Endothelial cell of umbilical vein (primary cell): ENCODE measurements around the gene FNIP1. TPM values are rescaled to one million over a fixed set of nuclear protein-coding genes. Genes with fewer than 3 reads are reported as not detected.

ENCODE experiments used
- BruUV-seq: library from RNA; stranded (reverse); fragments of 400-500 nt; replicated peaks from 2 replicates; lab custom pipeline; 2021; lab: Mats Ljungman, UMichigan
- CTCF ChIA-PET: fragments of 300-600, 350-600 bp; sonication (Branson Sonifier 250); formaldehyde crosslinking; loops from one replicate; lab custom pipeline; 2021; ENCODE audit warnings: antibody characterized with exemption, inconsistent platforms; lab: Charles Lee
- POLR2A ChIA-PET: fragments of 300-600, 350-600 bp; sonication (Branson Sonifier 250); formaldehyde crosslinking; loops from one replicate; lab custom pipeline; 2021; ENCODE audit warnings: antibody characterized with exemption, inconsistent platforms; lab: Charles Lee
- DNase-seq: peaks from one replicate; pipeline ENCODE4 v3.0.0-alpha.2; 2011; ENCODE audit warnings: low read depth, low spot score
- FAIRE-seq: peaks from 2 replicates; lab custom pipeline; 2011; peaks lifted over from hg19 to GRCh38; lab: Jason Lieb, UNC
- H2AFZ ChIP-seq: 2 replicates; pipeline ENCODE4 v1.6.0; 2012; ENCODE audit warnings: low read depth, low read length, control low read depth, inconsistent platforms
- H3K27ac ChIP-seq: 2 replicates; pipeline ENCODE4 v1.5.1; 2011; ENCODE audit warnings: low read depth, mild to moderate bottlenecking, control low read depth, low read length, moderate library complexity; ENCODE audit not compliant: insufficient read depth
- H3K27me3 ChIP-seq, 2 experiments: 2 replicates each; pipeline versions ENCODE4 v1.6.0 to v1.6.1; 2011; ENCODE audit warnings: low read length in 2 of 2, mixed read lengths in 1 of 2; ENCODE audit not compliant: control insufficient read depth in 2 of 2, insufficient read depth in 2 of 2
- H3K36me3 ChIP-seq, 2 experiments: 2 replicates in 1 of 2; 3 replicates in 1 of 2; pipeline ENCODE4 v1.5.1; 2011; ENCODE audit warnings: low read length in 2 of 2, mild to moderate bottlenecking in 1 of 2, moderate library complexity in 1 of 2; ENCODE audit not compliant: control insufficient read depth in 2 of 2, insufficient read depth in 2 of 2; ENCODE audit errors: extremely low read depth in 1 of 2
- H3K4me1 ChIP-seq: 3 replicates; pipeline ENCODE4 v1.5.1; 2011; ENCODE audit warnings: mild to moderate bottlenecking, low read length; ENCODE audit not compliant: control insufficient read depth, insufficient read depth; ENCODE audit errors: extremely low read depth
- H3K4me2 ChIP-seq: 2 replicates; pipeline ENCODE4 v1.6.1; 2011; ENCODE audit warnings: low read length, control low read depth, mixed read lengths; ENCODE audit not compliant: insufficient read depth
- H3K4me3 ChIP-seq, 3 experiments: fragments of 200-600 bp in 1 of 3; sonication (generic), shearing (Covaris generic) in 1 of 3; replicated peaks in 1 of 3; 2 replicates each; pipeline ENCODE4 v1.5.1; 2011 to 2016; ENCODE audit warnings: control low read depth in 3 of 3, low read length in 3 of 3, mild to moderate bottlenecking in 2 of 3, inconsistent platforms in 1 of 3, low read depth in 1 of 3, moderate library complexity in 1 of 3; ENCODE audit not compliant: insufficient read depth in 1 of 3
- H3K79me2 ChIP-seq: 2 replicates; pipeline ENCODE4 v1.6.0; 2012; ENCODE audit warnings: low read length, inconsistent platforms; ENCODE audit not compliant: control insufficient read depth, insufficient read depth
- H3K9ac ChIP-seq: replicated peaks from 2 replicates; pipeline ENCODE3; 2011; ENCODE audit warnings: low read length, control low read depth; ENCODE audit not compliant: insufficient read depth; ENCODE audit errors: extremely low read depth
- H3K9me1 ChIP-seq: replicated peaks from 3 replicates; pipeline ENCODE4 v1.6.0; 2011; ENCODE audit warnings: mild to moderate bottlenecking, low read length; ENCODE audit not compliant: control insufficient read depth, insufficient read depth; ENCODE audit errors: extremely low read depth
- H3K9me3 ChIP-seq: replicated peaks from 2 replicates; pipeline ENCODE4 v1.5.1; 2012; ENCODE audit warnings: low read length, inconsistent platforms; ENCODE audit not compliant: control insufficient read depth, insufficient read depth
- H4K20me1 ChIP-seq: replicated peaks from 2 replicates; pipeline ENCODE3; 2011; ENCODE audit warnings: mild to moderate bottlenecking, low read length; ENCODE audit not compliant: control insufficient read depth, insufficient read depth; ENCODE audit errors: extremely low read depth
- FOS ChIP-seq: IDR thresholded peaks from 2 replicates; pipeline ENCODE4 v1.6.1; 2011; ENCODE audit warnings: mild to moderate bottlenecking, low read length, moderate library complexity, borderline replicate concordance; ENCODE audit not compliant: insufficient read depth
- GATA2 ChIP-seq: IDR thresholded peaks from 2 replicates; pipeline ENCODE4 v1.7.0; 2011; ENCODE audit warnings: low read depth, mild to moderate bottlenecking, moderate library complexity, mixed read lengths, low read length; ENCODE audit not compliant: insufficient read length, insufficient read depth
- POLR2A ChIP-seq: IDR thresholded peaks from 2 replicates; pipeline ENCODE4 v1.6.1; 2012; ENCODE audit warnings: low read depth, mild to moderate bottlenecking, control low read depth, low read length
- POLR2AphosphoS5 ChIP-seq: IDR thresholded peaks from 2 replicates; pipeline ENCODE4 v1.6.1; 2012; ENCODE audit warnings: low read depth, mild to moderate bottlenecking, control low read depth, low read length, moderate library complexity; ENCODE audit not compliant: insufficient read depth
- dilution Hi-C: fragments of 300-500 bp; cut with MboI; formaldehyde crosslinking; loops from one replicate; pipeline ENCODE4 v1.15.0; 2019; ENCODE audit warnings: low sequenced_read_pairs; ENCODE audit not compliant: extremely low pct_ligation_motif_present
- intact Hi-C: fragments of 100-400 bp; cut with micrococcal nuclease; formaldehyde crosslinking; loops from one replicate; pipeline ENCODE4 v1.10.0; 2022
- polyA plus RNA-seq, 4 experiments: library from polyadenylated mRNA; depleted of rRNA in 3 of 4; stranded (reverse) in 3 of 4; unstranded in 1 of 4; fragments of >200 nt; gene quantifications; 2 replicates each; pipeline versions ENCODE4 v1.2.1 to v1.2.3, GENCODE V29; 2011 to 2012; ENCODE audit warnings: missing spikeins in 1 of 4
- total RNA-seq: library from RNA; stranded (reverse); gene quantifications from 2 replicates; pipeline ENCODE4 v1.2.3, GENCODE V29; 2021
- TF ChIP-seq, protein P1 (sequence below), 2 donors: IDR thresholded peaks; 1 replicate in 1 of 2; 2 replicates in 1 of 2; pipeline ENCODE4 v1.5.1; 2011; ENCODE audit warnings: low read length in 2 of 2, mild to moderate bottlenecking in 2 of 2, moderate library complexity in 2 of 2, control low read depth in 1 of 2, inconsistent platforms in 1 of 2, low read depth in 1 of 2; ENCODE audit not compliant: insufficient read depth in 1 of 2; ENCODE audit errors: extremely low read depth in 1 of 2

FNIP1 gene
- total and polyA plus RNA-seq, 2 donors (not counting 3 experiments of a cell fraction or from before 2014, with no cell fraction given): 5.9 to 27.3 TPM

DNA sequence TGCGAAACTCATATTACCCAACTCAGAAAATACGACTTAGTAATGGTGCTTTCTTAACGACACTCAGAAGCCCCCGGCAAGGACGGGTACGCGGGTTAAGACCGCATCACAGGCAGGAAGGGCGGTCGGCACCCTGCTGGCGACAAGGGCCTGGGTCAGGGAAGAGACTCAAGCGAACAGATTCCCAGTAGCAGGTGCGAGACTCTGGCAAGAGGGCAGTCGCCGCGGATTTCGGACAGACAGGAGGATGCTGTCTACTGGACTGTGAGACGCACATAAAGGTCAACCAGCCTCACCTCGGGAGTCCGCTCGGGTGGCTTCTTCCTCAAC lies 162.2 kb downstream of the FNIP1 start:
- Histone ChIP-seq H3K27me3 (no peaks in the 10 kb centered on the region), H4K20me1 (no peaks in the 10 kb centered on the region), H3K9ac (peak overlapping the region; percentile 98), H2AFZ (peak overlapping the region; percentile 60), H3K4me3 (peak overlapping the region; percentile 23 to 82 (median 56)), H3K4me2 (peak overlapping the region; percentile 87), H3K27ac (peak overlapping the region; percentile 95), H3K9me3 (no peaks in the 10 kb centered on the region), H3K4me1 (peaks cover 16% of the 10 kb centered on the region), H3K9me1 (no peaks in the 10 kb centered on the region), H3K79me2 (peaks cover 48% of the 10 kb centered on the region), H3K36me3 (no peaks in the 10 kb centered on the region)
- FAIRE-seq (no peak), DNase-seq (no peak)
- TSS peak; percentile 67 for BruUV-seq
- dilution Hi-C loops (no loop called here), intact Hi-C loops (loop anchor here (1.0 kb wide), 1 partner anchor 211 kb away; no protein-coding TSS in a partner anchor)
- CTCF ChIA-PET: interaction anchor here (1.0 kb wide), 1 partner anchor 10 kb away, joined by 3 read pairs; no protein-coding TSS in a partner anchor
- POLR2A ChIA-PET: interaction anchor here (1.5 kb wide), 1 partner anchor 25 kb away, joined by 5 read pairs; no protein-coding TSS in a partner anchor
- no peak for TF ChIP-seq POLR2A
- TF ChIP-seq, protein P1, sequence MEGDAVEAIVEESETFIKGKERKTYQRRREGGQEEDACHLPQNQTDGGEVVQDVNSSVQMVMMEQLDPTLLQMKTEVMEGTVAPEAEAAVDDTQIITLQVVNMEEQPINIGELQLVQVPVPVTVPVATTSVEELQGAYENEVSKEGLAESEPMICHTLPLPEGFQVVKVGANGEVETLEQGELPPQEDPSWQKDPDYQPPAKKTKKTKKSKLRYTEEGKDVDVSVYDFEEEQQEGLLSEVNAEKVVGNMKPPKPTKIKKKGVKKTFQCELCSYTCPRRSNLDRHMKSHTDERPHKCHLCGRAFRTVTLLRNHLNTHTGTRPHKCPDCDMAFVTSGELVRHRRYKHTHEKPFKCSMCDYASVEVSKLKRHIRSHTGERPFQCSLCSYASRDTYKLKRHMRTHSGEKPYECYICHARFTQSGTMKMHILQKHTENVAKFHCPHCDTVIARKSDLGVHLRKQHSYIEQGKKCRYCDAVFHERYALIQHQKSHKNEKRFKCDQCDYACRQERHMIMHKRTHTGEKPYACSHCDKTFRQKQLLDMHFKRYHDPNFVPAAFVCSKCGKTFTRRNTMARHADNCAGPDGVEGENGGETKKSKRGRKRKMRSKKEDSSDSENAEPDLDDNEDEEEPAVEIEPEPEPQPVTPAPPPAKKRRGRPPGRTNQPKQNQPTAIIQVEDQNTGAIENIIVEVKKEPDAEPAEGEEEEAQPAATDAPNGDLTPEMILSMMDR (IDR thresholded peaks at IDR 0.05; ENCODE audit: extremely low read depth in 1 of 2, insufficient read depth in 1 of 2, low read depth in 1 of 2, low read length in 2 of 2): peak; percentile 3 to 30

DNA sequence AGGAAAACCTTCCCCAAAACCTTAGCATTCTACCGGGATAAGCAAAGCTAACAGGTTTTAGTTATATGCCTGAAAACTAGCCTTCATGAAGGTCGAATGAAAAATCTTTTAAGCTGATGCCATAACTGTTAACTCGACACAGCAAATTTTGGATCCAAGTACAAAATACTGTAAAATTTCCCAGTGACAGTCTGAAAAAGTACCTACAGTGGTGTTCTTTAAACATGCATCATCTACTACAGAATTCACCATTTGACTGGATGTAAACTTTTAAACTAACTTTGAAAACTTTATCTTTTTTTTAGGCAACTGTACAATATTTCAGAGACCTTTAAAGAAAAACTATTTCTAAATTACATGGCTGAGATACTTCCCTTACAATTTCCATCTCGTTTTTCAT lies 162.6 kb downstream of the FNIP1 start:
- no peak for TF ChIP-seq GATA2
- TF ChIP-seq, protein P1 (IDR thresholded peaks at IDR 0.05; ENCODE audit: extremely low read depth in 1 of 2, insufficient read depth in 1 of 2, low read depth in 1 of 2, low read length in 2 of 2): no peak
- TF ChIP-seq POLR2AphosphoS5: no peak
- TF ChIP-seq FOS: no peak
- peak overlapping the region; percentile 87 for H3K4me2 ChIP-seq
- dilution Hi-C loops: no loop called here
- H3K27me3 ChIP-seq: no peaks in the 10 kb centered on the region
- FAIRE-seq: no peak
- no peaks in the 10 kb centered on the region for H3K9me1 ChIP-seq
- H3K36me3 ChIP-seq: no peaks in the 10 kb centered on the region
- H2AFZ ChIP-seq: no peak overlapping the region
- H3K4me1 ChIP-seq: peaks cover 16% of the 10 kb centered on the region
- ChIA-PET CTCF (interaction anchor here (0.7 to 1.0 kb wide), 2 partner anchors 10 to 45 kb away, joined by 3 to 4 read pairs; no protein-coding TSS in a partner anchor), POLR2A (interaction anchor here (1.5 kb wide), 1 partner anchor 24 kb away, joined by 5 read pairs; no protein-coding TSS in a partner anchor)
- peak overlapping the region; percentile 23 to 82 (median 56) for H3K4me3 ChIP-seq
- H3K27ac ChIP-seq: peak overlapping the region; percentile 95
- peak overlapping the region; percentile 98 for H3K9ac ChIP-seq
- BruUV-seq: no TSS peak
- DNase-seq: peak; percentile 28
- H4K20me1 ChIP-seq: no peaks in the 10 kb centered on the region
- H3K9me3 ChIP-seq: no peaks in the 10 kb centered on the region
- peaks cover 51% of the 10 kb centered on the region for H3K79me2 ChIP-seq
- intact Hi-C loops: loop anchor here (1.0 kb wide), 1 partner anchor 211 kb away; no protein-coding TSS in a partner anchor
